HG03103 (cell line): ENCODE data around the gene OAS2.
A peak's percentile ranks its signal among the peaks of the same experiment; 100 is the strongest.
"Not testable (repeated sequence)": the region's sequence is repeated elsewhere in the genome, so short reads cannot be mapped to it uniquely, and the experiment has no call there.

Experiments used
- ATAC-seq: cut with Tn5 transposase; IDR thresholded peaks from one replicate; pipeline ENCODE4 v1.9.1; 2021; ENCODE audit warnings: low read depth; ENCODE audit not compliant: unreplicated experiment

Gene OAS2

DNA sequence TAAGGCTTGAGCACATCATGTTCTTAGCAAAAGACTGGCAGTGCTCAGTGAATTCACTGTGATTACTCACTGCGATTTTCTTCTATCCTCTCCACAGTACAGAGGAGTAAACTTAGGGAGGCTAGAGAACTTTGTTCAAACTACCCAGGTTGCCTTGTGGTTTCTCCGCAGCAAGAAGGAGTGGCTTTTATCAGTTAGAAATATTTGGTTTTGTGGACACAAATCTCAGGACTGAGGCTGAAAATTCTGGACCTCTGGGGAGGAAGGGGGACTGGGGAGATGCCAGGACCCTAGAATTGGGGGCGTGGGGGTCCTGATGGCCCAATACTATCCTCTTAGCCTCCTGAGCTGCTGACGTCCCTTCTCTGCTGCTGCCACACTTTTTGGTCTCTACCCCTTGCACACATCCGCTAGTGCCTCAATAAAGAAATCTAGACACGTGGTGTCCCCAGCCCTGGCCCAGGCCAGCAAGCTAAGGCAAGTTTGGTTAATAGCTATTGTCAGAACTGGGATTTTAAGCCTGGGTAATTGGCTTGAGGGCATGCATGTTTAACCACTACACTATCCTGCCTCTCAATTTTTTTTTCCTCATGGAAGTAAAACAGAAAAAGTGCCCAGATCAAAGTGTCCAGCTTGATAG is 842 bp downstream of the OAS2 start:
- no peak for ATAC-seq

DNA sequence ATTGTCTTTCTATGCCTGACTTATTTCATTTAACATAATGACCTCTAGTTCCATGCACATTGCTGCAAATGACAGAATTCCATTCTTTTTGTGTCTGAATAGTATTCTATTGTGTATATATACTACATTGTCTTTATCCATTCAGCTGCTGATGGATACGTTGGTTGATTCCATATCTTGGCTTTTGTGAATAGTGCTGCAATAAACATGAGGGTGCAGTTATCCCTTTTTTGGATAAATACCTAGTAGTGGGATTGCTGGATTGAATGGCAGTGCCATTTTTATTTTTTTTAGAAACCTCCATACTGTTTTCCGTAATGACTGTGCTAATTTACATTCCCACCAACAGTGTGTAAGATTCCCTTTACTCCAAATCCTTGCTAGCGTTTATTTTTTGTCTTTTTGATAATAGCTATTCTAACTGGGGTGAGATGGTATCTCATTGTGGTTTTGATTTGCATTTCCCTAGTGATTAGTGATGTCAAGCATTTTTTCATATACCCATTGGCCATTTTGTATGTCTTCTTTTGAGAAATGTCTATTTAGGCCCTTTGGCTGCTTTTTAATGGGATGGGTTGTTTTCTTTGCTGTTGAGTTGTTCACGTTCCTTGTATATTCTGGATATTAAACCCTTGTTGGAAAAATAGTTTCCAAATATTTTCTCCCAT is 2.3 kb downstream of the OAS2 start:
- no peak for ATAC-seq

DNA sequence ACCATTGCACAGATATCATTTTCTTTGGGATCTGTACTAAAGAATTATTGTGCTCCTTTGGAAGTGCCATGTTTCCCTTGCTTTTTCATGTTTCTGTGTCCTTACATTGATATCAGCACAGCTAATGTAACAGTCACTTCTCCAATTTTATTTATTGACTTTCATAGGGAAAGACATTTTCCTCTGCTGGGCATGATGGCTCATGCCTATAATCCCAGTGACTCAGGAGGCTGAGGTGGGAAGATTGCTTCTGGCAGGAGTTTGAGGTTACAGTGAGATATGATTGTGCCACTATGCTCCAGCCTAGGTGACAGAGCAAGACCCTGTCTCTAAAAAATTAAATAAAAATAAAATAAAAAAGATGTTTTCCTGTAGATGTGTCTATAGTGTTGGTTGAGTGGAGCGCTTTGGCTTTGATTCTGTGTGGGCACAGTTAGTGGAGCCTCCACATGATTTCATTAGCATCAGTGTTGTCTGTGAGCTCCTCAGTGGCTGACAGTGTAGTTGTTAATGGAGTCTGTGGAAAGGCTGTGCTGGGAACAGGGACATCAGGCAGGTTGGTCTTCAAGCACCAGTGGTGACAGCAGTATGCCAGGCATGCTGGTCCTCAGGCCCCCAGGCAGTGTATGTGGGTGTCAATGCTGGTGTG is 7.4 kb downstream of the OAS2 start:
- ATAC-seq = no peak

DNA sequence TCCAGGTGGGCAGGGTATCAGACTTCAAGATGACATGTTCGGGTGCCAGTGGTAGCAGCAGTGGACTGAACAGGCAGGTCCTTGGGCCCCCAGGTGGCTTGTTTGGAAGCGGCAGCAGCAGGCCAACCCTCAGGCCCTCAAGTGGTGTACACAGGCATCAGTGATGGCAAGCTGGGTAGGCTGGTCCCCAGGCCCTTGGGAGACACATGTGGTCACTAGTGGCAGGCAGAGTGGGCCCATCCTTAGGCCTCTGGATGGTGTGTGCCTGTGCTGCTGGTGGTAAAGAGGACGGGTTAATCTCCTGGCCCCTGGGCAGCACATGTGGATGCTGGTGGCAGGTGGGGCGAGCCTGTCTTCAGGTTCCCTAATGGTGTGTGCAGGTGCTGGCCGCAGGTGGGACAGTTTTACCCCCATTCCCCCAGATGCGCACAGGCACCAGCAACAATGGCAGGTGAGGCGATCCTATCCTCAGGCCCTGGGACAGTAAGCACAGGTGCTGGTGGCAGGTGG is 8.0 kb downstream of the OAS2 start:
- no peak for ATAC-seq

DNA sequence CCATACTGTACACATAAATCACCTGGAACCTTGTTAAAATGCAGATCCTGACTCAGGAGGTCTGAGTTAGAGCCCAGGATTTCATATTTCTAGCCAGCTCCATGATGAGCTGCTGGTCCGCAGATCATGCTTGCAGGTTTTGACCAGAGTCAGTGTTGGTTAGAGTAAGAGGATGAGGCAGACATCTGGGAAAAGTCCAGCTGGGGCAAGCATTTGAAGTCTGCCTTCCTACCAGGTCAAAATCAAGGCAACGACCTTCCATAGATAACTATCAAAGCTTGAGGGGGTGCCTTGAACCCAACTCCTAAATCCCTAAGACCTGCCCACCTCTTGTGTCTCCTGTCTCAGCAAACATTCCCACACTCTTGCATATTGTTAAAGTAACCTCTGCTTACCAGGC is 9.2 kb downstream of the OAS2 start:
- ATAC-seq = no peak

DNA sequence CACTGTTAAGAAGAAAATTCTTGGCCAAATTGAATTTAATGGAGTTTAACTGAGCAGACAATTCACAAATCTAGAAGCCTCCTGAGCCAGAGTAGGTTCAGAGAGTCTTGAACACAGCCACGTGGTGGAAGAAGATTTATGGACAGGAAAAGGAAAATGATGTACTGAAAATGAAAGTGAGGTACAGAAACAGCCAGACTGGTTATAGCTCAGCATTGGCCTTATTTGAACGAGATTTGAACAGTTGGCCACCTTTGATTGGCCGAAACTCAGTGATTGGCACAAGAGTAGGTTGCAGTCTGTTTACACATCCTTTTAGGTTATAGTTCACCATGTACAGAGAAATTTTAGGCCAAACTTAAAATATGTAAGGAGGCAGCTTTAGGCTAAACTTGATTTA is 9.9 kb downstream of the OAS2 start:
- no peak for ATAC-seq

DNA sequence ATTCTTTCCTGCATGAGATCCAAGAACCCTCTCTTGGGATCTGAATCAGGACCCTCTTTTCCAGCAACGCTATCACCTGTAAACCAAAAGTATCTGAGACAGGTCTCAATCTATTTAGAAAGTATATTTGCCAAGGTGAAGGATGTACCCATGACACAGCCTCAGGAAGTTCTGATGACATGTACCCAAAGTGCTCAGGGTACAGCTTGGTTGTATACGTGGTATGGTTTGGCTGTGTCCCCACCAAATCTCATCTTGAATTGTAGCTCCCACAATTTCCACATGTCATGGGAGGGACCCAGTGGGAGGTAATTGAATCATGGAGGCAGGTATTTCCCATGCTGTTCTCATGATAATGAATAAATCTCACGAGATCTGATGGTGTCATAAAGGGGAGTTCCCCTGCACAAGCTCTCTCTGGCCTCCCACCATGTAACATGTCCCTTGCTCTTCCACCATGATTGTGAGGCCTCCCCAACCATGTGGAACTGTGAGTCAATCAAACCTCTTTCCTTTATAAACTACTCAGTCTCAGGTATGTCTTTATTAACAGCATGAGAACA is 10.6 kb downstream of the OAS2 start:
- ATAC-seq = not testable (repeated sequence)

DNA sequence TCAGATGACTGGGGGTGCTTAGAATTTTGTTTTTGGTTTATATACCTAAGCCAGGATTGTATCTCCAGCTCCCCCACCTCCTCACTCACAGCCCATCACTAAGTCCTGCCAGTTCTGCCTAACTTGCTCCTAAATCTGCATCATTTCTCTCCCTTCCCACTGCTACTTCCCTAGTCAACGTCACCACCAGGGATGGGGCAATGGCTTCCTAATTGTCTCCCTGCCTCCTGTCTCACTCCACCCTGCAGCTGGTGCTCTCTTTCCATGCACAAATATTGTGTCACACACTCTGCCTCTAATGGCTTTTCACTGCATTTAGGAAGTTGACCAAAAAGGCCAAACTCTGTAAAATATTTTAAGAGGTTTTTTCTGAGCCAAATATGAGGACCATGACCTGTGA is 11.5 kb downstream of the OAS2 start:
- no peak for ATAC-seq

DNA sequence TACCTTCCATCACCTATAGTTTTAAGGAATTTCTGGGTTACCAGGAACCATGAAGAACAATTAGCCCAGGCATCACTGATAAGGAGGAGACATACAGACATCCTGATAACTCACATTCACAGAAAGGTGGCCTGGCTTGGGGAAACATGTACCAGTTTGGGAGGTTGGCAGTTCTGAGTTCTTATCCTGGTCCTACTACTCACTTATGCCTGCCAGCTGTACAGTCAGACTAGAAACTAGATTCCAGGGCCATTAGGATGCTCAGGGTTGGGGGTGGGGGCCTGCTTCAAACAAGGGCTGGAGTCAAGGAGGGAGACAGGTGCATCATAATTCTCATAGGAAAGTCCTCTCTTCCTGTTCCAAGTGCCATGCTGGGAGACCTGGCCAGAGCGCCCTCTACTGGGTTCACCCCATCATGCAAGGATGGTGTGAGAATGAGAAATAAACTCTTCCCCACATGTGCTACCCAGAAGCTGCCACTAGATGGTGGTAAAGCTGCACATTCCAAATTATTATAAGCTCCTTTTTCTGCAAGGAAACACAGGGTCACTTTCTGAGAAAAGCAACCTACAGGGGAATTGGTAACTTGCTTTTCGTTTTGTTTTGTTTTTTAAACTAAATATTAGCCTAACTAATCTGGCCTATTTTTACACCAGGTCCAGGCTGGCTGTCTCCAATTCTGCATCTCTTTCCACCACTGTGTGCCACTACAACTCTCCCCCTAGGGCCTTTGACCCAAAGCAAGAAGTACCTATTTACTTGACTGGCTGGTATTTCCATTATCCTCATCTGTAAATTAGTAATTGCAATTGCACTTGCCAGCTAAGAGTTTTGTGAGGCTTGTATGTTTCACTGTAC is 14.5 kb downstream of the OAS2 start:
- ATAC-seq = no peak

DNA sequence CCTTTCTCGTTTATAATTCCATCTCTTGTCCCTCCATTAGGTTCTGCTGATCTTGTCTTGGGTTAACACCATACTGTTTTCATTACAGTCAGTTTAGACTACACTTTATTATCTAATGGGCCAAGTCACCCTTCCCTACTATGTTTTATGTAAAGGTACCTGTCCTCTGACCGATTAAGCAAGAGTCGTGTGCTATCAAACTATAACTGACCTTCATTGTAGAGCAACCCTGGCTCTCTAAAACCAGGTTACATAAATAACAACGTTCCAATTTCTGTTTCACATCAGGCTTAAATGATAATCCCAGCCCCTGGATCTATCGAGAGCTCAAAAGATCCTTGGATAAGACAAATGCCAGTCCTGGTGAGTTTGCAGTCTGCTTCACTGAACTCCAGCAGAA is 16.7 kb downstream of the OAS2 start:
- ATAC-seq = no peak

DNA sequence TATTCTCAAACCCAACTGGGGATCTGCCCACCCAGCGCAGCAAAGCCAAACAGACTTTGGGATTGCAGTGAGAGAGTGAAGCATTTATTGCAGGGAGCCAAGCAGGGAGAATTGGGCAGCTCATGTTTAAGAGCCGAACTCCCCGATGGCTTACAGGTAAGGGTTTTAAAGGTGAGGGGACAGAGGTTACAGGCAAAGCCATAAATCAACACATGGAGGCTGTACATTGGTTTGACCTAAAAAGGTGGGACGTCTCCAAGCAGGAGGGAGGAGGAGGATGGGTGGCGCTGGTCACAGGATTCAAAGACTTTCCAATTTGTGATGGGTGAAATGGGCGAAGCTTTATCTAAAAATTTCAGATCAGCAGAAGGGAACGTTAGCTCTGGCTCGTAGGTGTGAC is 18.2 kb downstream of the OAS2 start:
- ATAC-seq = no peak

DNA sequence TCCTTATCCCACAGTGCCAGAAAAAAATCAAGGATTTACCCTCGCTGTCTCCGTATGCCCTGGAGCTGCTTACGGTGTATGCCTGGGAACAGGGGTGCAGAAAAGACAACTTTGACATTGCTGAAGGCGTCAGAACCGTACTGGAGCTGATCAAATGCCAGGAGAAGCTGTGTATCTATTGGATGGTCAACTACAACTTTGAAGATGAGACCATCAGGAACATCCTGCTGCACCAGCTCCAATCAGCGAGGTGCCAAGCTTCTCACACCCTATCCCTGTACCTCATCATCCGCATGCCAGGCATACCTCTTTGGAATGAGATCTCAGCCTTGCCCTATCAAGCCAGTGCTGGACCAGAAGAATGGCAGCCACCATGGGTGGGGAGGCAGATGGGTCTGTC is 19.2 kb downstream of the OAS2 start:
- no peak for ATAC-seq

DNA sequence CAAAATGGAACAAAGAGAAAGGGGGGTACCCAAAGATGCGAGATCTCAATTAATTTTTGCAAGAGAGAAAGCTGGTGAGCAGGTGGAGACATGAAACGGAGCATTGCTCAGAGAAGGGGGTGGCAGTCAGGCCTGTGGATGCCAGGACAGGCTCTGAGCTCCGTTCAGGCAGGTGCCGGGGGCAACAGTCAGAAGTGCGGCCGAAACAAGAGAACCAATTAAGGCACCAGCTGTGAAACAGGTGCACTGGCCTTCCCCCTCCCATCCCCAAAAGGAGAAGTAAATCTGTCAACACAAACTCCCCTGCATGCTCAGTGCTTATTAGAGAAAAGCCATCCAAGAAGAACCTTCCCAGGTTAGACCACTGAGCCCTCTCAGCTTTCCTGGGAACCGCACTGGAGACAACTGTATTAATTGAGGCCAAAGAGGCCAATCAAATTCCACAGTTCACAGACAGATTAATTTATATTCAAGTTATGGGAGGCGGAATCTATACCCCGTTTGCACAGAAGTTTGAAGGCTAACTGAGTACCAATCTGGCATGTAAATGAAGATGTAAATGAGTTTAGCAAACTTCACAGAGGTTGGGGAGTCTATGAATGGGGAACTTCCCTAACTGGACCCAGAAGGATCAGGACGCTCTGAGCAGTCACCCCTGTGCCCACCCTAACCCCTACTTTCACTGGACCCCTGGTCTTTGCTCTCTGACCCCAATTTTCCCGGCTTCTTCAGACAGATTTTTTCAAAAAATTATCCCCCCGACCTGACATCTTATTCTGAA is 20.9 kb downstream of the OAS2 start:
- peak; percentile 68 for ATAC-seq

DNA sequence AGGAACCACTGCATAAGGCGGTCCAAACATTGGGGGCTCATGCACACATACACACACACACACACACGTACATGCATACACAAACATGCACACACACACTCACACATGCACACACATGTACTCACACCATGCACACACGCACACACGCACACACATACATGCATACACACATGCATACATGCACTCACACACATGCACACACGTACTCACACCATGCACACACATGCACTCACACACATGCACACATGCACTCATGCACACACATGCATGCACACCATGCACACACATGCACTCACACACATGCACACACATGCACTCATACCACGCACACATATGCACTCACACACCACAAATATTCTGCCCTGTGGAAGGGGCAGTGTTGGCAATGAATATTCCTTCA is 22.1 kb downstream of the OAS2 start:
- no peak for ATAC-seq

DNA sequence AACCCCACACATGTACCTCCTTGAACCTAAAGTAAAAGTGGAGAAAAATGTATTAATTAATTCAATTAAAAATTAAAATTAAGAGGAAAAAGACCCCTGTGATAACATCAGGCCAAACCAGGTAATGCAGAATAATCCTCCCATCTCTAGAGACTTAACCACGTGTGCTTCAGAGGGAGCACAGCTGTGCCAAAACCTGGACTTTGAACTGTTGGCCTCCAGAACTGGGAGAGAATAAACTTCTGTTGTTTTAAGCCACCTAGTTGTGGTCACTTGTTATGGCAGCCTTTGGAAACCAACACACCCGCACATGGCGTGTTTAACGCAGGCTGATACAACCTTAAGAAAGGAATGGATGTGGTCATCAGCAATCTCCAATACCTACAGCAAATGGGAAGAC is 23.8 kb downstream of the OAS2 start:
- no peak for ATAC-seq

DNA sequence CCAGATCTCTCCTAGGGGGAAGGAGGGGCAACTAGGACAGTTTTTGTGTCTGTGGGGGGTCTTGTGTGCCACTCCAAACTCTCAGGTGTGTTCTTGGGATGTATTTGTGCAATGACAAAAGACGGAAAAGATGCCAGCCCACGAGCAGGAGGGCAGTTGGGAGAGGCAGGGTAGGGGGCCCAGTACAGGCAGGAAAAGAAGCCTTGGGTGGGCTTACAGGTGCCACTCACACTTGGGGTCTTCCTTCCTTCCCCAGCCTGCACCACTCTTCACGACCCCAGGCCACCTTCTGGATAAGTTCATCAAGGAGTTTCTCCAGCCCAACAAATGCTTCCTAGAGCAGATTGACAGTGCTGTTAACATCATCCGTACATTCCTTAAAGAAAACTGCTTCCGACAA is 24.4 kb downstream of the OAS2 start:
- ATAC-seq = no peak

DNA sequence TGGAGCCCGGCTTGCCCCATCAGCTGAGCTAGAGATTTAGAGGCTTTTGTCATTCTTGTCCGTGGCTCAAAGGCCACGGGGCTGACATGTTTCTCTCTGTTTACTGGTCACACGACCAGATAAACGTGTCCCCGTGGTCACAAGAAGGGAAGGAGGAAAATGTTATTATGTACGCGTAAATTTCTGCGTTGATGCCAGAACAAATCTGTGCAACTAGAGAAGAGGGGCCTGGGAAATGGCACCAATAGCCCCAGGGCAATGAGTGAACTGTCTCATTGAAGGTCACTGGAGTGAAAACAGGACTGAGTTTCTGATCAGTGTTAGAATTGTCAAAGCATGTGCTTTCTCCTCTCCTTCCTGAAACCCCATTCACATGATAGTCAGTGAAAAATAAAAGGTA is 25.3 kb downstream of the OAS2 start:
- ATAC-seq = no peak

DNA sequence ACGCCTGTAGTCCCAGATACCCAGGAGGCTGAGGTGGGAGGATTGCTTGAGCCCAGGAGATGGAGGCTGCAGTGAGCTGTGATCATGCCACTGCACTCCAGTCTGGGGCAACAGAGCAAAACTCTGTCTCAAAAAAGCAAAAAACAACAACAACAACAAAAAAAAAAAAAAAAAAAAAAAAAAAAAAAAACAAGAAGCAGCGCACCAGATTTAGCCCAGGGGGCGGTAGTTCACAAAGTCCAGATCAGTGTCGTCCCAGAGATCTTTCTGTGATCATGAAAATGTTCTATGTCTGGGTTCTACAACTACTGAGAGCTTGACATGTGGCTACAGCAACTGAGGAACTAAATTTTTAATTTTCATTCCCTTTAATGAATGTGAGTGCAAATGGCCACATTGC is 27.4 kb downstream of the OAS2 start:
- ATAC-seq = no peak

DNA sequence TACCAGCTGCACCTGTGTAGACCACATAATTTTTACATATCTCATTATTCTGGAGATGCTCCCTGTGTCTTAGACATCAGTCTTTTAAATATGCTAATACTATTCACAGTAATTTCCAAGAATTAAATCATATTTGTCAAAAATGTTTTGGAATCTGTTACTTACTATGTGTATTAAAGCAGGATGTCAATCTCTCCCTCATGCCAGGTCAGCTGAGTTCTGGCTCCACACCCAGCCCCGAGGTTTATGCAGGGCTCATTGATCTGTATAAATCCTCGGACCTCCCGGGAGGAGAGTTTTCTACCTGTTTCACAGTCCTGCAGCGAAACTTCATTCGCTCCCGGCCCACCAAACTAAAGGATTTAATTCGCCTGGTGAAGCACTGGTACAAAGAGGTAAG is 27.9 kb downstream of the OAS2 start:
- no peak for ATAC-seq

DNA sequence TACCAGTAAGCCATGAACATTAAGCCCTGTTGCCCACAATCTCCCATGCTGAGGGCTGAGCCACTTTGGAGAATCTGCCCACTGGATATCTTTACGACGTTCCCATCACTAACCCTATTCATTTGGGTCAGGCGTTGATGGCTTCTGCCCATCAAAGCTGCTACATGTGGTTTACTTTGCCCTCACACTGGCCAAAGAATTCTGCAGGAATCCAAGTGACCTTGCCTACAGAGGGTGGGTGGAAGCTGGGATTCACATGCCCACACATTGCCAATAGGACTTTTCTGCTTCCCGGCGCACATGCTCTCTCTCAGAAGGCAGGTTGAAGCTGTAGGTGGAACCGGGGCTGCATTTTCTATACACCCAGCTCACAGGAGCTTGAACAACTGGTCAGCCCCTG is 28.3 kb downstream of the OAS2 start:
- no peak for ATAC-seq
